HG03045 (cell line): ENCODE measurements around the gene EYS.
"Not testable (repeated sequence)": the region's sequence is repeated elsewhere in the genome, so short reads cannot be mapped to it uniquely, and the experiment has no call there.

Experiments
- ATAC-seq: cut with Tn5 transposase; IDR thresholded peaks from one replicate; pipeline ENCODE4 v1.9.1; 2021; ENCODE audit warnings: mild to moderate bottlenecking, moderate library complexity; ENCODE audit not compliant: unreplicated experiment

Gene EYS

DNA sequence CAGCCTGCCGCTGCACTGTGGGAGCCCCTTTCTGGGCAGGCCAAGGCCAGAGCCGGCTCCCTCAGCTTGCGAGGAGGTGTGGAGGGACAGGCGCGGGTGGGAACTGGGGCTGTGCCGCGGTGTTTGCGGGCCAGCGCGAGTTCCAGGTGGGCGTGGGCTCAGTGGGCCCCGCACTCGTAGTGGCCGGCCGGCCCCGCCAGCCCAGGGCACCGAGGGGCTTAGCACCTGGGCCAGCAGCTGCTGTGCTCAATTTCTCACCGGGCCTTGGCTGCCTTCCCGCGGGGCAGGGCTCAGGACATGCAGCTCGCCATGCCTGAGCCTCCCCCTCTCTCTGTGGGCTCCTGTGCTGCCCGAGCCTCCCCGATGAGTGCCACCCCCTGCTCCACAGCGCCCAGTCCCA lies 1683.3 kb downstream of the EYS start:
- ATAC-seq: no peak

DNA sequence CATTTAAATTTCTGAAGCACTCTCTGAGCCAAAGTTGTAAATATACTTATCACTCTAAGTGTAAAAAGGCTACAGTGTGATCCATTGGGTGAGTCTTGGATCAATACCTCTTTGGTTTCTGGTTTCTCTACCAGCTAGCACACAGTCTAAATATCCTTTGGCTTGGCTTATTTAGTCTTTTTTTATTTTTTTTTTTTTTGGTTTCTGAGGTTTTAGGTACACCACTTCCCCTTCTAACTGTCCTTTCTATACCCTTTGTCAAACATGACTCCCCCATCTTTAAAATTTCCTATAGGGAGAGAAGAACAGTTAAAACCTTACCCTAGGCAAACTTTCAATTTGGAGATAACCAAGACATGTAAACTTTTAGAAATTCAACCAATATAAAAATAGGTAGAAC lies 1692.4 kb downstream of the EYS start:
- ATAC-seq: no peak

DNA sequence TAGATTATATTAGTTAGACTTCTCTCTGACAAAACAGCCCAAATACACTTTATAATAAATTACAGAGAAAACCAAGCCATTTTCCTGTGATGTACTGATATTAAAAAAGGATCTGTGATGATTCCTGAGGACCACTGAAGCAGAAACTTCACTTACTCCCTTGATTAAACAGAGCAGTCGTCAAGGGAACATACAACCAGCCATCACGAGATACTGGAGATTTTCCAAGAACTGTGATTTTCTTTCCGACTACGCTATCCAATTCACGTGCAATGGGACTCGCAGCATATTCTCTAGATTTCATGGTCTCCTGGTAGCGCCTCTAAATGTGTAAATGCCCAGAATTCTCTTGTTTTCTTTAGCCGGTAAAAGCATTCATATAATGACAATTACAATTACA lies 1694.0 kb downstream of the EYS start:
- no peak for ATAC-seq

DNA sequence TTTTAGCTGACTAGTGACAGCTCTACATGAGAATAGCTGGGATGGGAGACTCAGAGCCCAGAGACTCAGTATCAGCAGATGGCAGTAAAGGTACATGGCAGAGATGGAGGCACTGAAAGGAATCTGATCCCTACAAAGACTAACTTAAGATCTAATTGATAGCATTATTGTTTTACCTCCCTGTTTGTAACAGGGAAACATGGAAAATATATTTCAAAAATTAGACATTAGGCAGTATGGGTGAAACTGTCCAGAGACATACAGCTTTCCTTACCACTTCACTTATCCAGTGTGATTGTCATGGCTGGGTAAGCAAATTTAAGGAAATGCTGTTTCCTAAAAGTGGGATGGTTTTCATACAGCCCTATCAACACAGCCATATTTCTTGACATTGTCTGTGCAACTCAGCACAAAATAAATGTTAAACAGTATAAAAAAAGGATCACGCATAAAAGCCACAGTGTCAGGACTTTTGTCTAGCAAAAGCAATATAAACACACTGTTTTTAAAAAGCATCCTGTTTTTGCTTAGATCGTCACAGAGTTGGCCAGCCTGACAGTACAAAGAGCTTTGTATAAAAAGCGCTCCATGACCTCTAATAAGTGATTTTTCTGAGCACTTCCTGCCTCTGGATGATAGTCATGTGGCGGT lies 1694.5 kb downstream of the EYS start:
- ATAC-seq: no peak

DNA sequence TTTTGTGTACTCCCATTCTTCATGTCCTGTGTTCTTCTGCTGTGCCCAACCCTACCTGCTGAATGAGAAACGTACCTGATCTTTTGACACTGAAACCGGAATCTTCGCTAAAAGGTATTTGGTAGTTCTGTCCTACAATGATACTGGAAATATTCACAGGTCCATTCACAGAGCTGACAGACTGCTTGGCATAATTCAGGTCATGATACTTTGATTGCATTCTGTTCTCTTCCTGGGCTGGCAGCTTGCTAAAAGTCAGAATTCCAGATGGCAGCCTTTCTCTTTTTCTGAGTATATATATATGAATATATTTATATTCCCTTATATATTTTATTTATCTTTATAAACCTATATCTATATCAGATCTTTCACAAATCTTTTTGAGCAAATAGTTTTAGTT lies 1696.4 kb downstream of the EYS start:
- no peak for ATAC-seq

DNA sequence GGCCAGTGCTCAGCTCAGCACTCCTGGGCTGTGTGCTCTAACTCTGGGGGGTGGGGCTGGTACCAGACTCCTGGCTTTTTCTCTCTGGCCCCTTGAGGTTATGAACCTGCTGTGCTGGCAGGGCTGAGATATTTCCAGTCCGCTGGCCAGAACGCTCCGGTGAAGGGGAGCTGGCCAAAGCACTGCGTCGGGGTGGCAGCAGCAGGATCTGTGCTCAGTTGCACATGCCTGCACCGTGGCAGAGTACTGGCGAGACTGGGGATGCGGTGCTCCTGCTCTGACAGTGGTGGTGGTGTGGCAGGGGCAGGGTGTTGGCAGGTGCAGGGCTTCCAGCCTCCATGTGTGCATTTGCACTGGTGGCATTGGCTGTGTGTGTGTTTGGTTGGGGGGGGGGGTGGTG lies 1697.0 kb downstream of the EYS start:
- ATAC-seq: no peak

DNA sequence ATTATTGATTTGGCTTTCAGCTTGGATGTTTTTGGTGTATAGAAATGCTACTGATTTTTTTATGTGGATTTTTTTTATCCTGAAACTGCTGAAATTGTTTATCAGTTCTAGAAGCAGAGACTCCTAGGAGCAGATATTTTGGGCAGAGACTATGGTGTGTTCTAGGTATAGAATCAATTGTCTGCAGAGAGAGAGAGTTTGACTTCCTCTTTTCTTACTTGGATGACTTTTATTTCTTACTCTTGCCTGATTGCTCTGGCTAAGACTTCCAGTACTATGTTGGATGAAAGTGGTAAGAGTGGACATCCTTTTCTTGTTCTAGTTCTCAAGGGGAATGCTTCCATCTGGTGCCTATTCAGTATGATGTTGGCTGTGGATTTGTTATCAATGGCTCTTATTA lies 1700.8 kb downstream of the EYS start:
- ATAC-seq: no peak

DNA sequence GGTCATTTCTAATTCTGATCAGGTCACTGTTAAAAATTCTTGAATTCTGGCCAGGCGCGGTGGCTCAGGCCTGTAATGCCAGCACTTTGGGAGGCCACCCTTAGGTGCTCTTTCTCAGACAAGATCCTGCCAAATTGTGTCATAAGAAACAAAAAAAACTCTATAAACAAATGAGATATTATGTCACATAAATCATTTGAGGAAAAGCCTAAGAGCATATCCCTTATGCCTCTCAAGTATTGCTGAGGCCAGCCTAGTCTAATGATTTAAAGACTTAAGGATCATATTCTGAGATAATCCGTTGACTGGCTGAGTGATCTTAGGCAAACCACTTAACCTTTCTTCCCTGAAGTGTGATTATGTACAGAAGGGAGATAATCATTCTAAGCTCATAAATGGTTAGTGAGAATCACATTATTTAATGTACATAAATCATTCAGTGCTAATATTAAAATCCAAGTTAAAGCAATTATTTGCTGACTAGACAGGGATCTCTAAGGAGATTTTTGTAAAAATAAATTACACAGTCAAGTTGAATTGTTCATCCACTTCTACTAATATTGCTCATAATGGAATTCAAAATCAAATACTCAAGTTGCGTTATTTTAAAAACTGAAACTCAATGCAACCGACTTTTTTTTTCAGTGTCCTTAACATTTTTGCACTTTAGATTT lies 1706.1 kb downstream of the EYS start:
- ATAC-seq: no peak

- no peak for ATAC-seq
Observed at GRCh38 chr6:63999613-64000012, 1707.4 kb downstream of the EYS start.

DNA sequence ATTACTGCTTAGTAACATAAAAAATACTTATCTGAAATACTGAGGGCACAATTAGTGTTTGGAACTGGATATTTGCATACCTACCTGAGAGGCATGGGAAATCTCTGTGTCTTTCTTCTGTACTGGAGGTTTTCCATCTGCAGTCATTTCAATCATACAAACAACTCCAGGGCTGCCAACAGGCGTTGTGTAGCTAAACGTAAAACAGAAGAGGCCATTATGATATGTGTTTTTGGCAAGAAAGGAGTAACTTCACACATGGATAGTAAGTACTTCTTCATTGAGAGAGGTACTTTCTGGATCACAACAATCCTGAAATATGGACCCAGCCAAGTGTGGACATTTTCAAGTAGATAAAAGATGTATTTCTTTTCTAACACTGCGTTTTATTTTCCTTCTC lies 1708.0 kb downstream of the EYS start:
- ATAC-seq: no peak

- no peak for ATAC-seq
Observed at GRCh38 chr6:63997734-63998133, 1709.3 kb downstream of the EYS start.

- no peak for ATAC-seq
Observed at GRCh38 chr6:63997221-63997620, 1709.8 kb downstream of the EYS start.

- no peak for ATAC-seq
Observed at GRCh38 chr6:63985223-63985622, 1721.8 kb downstream of the EYS start.

DNA sequence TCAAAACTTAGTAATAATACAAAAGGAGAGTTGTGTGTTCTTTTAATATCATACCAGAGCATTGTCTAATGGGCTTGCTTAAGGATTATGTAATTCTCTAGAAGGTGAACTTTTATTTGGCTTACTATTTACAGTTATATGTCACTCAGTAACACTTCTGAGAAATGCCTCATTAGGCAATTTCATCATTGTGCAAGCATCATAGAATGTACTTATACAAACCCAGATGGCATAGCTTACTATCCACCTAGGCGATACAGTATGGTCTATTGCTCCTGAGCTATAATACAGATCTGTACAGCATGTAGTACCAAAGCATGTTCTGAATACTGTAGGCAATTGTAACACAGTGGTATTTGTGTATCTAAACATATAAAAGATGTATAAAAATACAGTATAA lies 1731.3 kb downstream of the EYS start:
- ATAC-seq: no peak

DNA sequence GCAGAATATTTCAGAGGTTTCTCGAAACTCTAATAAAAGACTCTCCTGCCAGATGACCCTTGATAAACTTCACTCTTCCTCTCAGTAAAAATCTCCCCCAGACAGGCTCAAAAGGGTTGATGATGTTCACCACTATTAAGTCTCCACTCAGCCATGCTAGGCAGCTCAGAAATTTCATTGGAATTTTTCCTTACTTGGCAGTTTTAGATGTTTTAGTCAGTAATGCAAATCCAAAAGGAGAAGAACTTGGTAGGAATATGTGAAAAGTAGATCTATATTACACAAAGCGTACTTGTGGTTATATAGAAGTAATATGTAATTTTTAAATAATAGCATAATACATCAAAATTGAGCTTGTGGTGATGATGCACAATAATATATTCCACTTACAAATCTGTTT lies 1738.4 kb downstream of the EYS start:
- no peak for ATAC-seq

DNA sequence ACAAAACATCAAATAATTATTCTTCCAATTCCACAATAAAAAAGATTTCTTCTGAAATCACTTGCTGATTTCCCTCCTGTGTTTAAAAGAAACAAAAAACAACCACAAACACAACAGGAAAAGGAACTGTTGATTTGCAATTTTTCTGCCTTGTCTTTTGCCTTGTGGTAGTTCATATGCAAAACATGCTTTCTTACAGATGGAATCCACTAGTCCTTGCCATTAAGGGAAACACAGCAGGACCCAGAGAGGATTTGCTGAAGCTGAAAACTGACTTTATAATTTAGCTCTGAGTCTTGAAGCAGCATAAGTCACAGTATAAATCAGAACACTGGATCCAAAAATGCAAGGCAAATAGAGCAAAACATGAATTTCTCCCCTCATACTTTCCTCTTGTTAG lies 1742.7 kb downstream of the EYS start:
- no peak for ATAC-seq

DNA sequence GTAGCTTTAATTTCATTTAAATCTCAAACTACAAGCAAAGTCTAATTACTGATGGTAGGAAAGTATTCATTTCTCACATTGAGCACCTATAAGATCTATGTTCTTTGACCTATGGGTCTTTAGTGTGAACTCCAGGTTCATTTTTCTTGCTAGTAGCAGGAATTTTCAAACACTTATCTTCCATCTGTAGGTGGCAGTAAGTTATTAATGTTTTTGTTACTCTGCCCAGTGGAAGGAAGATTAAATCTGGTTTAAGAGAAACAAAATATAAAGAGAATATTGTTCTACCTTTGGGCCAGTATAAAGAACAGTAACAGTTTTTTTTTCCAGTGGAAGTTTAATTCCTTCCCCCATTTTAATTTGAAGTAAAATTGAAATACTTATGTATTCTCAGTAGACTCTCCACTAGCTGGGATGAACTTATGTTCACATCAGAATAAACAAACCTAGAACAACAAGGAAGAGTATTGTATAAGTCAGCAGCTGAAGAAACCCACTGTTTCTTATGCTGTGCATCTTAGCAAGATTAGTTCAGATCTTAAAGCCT lies 1743.2 kb downstream of the EYS start:
- ATAC-seq: no peak

DNA sequence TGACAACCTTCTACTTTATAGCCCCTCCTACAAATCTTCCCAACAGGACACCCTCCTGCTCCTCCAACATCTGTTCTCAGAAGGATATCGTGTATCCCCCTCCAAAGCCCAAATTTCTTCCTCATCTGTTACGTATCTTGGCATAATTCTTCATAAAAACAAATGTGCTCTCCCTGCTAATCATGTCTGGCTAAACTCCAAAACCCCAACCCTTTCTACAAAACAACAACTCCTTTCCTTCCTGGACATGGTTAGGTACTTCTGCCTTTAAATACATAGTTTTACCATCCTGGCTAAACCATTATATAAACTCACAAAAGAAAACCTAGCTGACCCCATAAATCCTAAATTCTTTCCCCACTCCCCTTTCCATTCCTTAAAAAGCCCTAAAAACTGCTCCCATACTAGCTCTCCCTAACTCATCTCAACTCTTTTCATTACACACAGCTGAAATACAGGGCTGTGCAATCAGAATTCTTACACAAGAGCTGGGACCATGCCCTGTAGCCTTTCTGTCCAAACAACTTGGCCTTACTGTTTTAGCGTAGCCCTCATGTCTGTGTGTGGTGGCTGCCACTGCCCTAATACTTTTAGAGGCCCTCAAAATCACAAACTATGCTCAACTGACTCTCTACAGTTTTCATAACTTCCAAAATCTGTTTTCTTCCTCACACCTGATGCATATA lies 1753.5 kb downstream of the EYS start:
- ATAC-seq: not testable (repeated sequence)

- ATAC-seq: no peak
Observed at GRCh38 chr6:63947792-63948529, 1759.1 kb downstream of the EYS start.

GRCh38 chr6:63945987-63946386 lies 1761.0 kb downstream of the EYS start:
- ATAC-seq: no peak

DNA sequence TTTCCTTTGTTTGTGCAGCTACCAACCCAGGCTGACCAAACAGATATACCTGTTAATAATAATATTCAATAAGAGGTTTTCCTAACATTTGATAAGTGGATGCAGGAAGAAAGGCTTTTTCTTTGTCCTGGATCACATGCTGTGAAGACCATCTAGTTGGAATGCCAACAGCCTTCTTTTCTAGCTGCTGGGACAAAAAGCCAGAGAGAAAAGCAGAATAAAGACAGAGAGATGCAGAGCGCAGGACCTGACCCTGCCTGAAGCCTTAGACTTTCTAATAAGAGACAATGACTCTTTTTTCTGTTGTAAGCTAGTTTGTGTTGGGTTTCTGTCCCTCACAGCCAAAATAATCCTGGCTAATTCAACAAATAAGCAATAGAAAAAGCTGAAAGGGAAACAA lies 1763.2 kb downstream of the EYS start:
- no peak for ATAC-seq
